ENCODE measurements around the gene GARIN5B. TPM values are rescaled to one million over a fixed set of nuclear protein-coding genes. Genes with fewer than 3 reads are reported as not detected.

Gene GARIN5B
- total RNA-seq, 1 experiment from 2014 or later: 0.13 TPM

DNA sequence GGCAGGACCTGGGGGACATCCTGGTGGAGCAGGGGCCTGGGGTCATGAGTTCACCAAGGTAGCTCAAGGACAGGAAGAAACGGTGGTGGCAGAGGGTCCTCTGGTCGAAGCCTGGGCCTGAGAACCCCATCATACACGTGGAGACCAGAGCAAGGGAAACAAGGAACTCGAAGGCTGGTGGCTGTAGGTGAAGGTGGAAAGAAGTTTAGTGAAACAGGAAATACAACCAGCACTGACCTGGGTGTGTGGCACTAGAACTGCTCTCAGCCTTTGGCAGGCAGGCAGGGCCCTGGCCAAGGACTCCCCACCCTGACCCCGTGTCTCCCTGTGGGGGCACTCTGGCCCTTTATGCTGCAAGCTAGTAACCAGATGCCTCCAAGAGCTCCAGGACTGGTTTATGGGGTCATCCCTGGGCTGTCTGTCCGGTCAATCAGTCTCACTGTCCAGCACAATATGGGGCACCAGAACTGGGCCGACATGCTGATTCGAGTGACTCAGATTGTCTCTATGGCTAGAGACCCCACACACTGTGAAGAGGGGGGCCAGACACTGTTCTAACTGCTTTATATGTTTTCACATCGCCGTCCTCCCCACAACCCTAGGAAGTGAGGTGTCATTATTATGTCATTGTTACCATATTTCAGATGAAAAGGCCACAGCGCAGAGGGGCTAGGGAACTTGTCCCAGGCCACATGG lies 12.3 kb downstream of the GARIN5B start:
- H2AFZ ChIP-seq (ENCODE audit: low read length): no peak overlapping the region
- no peak overlapping the region for H4K8ac ChIP-seq (replicated peaks; ENCODE audit: insufficient read length, low read depth, low read length)
- no peak overlapping the region for H3T11ph ChIP-seq (ENCODE audit: low read length)
- H4K5ac ChIP-seq (ENCODE audit: insufficient read length, low read depth, low read length): no peak overlapping the region
- H2BK15ac ChIP-seq (ENCODE audit: low read depth, low read length): no peak overlapping the region
- no peak overlapping the region for H3K4me2 ChIP-seq (ENCODE audit: insufficient read depth, insufficient read length, low read length)
- Mint-ChIP-seq H3K27ac (peak overlapping the region; percentile 18 to 81 (median 53); a peak in 2 of 7 replicates), H3K36me3 (ENCODE audit: insufficient read depth in 1 of 3, low read depth in 3 of 3) (peaks cover 2 to 36% (median 17%) of the 10 kb centered on the region in 3 experiments; a peak in 6 of 7 replicates), H3K4me1 (peaks cover 58 to 64% of the 10 kb centered on the region in 2 experiments), H3K27me3 (ENCODE audit: low read depth) (peaks cover 49% of the 10 kb centered on the region), H3K4me3 (no peak overlapping the region), H3K9me3 (no peaks in the 10 kb centered on the region; a peak in 1 of 5 replicates)
- H4K20me1 ChIP-seq (ENCODE audit: control insufficient read depth, insufficient read depth, insufficient read length): no peaks in the 10 kb centered on the region
- H3K9ac ChIP-seq (ENCODE audit: extremely low read depth, insufficient read length, low read length): no peak overlapping the region
- H2BK20ac ChIP-seq (ENCODE audit: low read depth, low read length, poor library complexity, severe bottlenecking): no peak overlapping the region
- TF ChIP-seq, protein P1, sequence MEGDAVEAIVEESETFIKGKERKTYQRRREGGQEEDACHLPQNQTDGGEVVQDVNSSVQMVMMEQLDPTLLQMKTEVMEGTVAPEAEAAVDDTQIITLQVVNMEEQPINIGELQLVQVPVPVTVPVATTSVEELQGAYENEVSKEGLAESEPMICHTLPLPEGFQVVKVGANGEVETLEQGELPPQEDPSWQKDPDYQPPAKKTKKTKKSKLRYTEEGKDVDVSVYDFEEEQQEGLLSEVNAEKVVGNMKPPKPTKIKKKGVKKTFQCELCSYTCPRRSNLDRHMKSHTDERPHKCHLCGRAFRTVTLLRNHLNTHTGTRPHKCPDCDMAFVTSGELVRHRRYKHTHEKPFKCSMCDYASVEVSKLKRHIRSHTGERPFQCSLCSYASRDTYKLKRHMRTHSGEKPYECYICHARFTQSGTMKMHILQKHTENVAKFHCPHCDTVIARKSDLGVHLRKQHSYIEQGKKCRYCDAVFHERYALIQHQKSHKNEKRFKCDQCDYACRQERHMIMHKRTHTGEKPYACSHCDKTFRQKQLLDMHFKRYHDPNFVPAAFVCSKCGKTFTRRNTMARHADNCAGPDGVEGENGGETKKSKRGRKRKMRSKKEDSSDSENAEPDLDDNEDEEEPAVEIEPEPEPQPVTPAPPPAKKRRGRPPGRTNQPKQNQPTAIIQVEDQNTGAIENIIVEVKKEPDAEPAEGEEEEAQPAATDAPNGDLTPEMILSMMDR (conservative IDR thresholded peaks at IDR 0.05): no peak
- peaks cover 2% of the 10 kb centered on the region; the same call in 1 of the 2 replicates for H3K4me1 ChIP-seq (ENCODE audit: insufficient read depth, low read length)
- no peak overlapping the region for H3K56ac ChIP-seq (ENCODE audit: insufficient read length, low read depth, low read length)
- no peaks in the 10 kb centered on the region for H3K79me2 ChIP-seq (ENCODE audit: insufficient read depth, low read length)
- no peak overlapping the region for H2BK120ac ChIP-seq (ENCODE audit: low read depth, low read length, poor library complexity, severe bottlenecking)
- no CpG with 5 or more reads among the region's 11 CpGs for WGBS (ENCODE audit: extremely low coverage, insufficient read length, low lambda C conversion rate)
- DNase-seq: no peak
- H4K91ac ChIP-seq (ENCODE audit: insufficient read length, low read depth, low read length): no peak overlapping the region
- no peak overlapping the region for H3K4ac ChIP-seq (ENCODE audit: low read depth, low read length)
- no peak overlapping the region for H2BK12ac ChIP-seq (ENCODE audit: insufficient read length, low read depth, low read length)
- H3K23me2 ChIP-seq (ENCODE audit: insufficient read length, low read depth, low read length, poor library complexity, severe bottlenecking): peaks cover 9% of the 10 kb centered on the region
- no peak overlapping the region for H2AK5ac ChIP-seq (ENCODE audit: insufficient read length, low read length)
- no peak overlapping the region for H3K14ac ChIP-seq (ENCODE audit: insufficient read depth, low read length)
- no peaks in the 10 kb centered on the region for H3K9me3 ChIP-seq (ENCODE audit: control insufficient read depth, low read depth, low read length)
- no peak overlapping the region for H3K23ac ChIP-seq (ENCODE audit: insufficient read length, low read depth, low read length)
- H3K18ac ChIP-seq (ENCODE audit: insufficient read length, low read depth, low read length): no peak overlapping the region
- H3K27ac ChIP-seq (ENCODE audit: insufficient read length, low read depth, low read length): no peak overlapping the region
- no peaks in the 10 kb centered on the region for H3K79me1 ChIP-seq (ENCODE audit: insufficient read depth, low read depth, low read length, poor library complexity, severe bottlenecking)
- peaks cover 14% of the 10 kb centered on the region; the same call in 1 of the 2 replicates for H3K27me3 ChIP-seq (ENCODE audit: insufficient read depth, low read length)
- no peak overlapping the region for H2BK5ac ChIP-seq (ENCODE audit: insufficient read length, low read length)
